Mesenchymal stem cell (in vitro differentiated cells and primary cell): Measurements from ENCODE around the gene ACSS1.

Experiments used
- DNase-seq: peaks from one replicate; pipeline ENCODE4 v3.0.0-alpha.2; 2013
- H2AFZ ChIP-seq: one replicate; pipeline ENCODE4 v1.6.1; 2013; ENCODE audit warnings: low read depth, mild to moderate bottlenecking, control low read depth, inconsistent platforms, low read length, moderate library complexity
- H2AK5ac ChIP-seq: 2 replicates; pipeline ENCODE4 v1.6.1; 2013; ENCODE audit warnings: low read length, moderate library complexity, mild to moderate bottlenecking, inconsistent platforms; ENCODE audit not compliant: severe bottlenecking
- H2BK120ac ChIP-seq: one replicate; pipeline ENCODE4 v1.6.1; 2013; ENCODE audit warnings: low read depth, mild to moderate bottlenecking, inconsistent platforms, low read length, moderate library complexity
- H2BK12ac ChIP-seq, 2 experiments: one replicate each; pipeline ENCODE4 v1.6.1; 2013; ENCODE audit warnings: inconsistent platforms in 2 of 2, low read length in 2 of 2, mild to moderate bottlenecking in 2 of 2, moderate library complexity in 2 of 2, control low read depth in 1 of 2
- H2BK15ac ChIP-seq: one replicate; pipeline ENCODE4 v1.6.1; 2013; ENCODE audit warnings: mild to moderate bottlenecking, low read depth, inconsistent platforms; ENCODE audit not compliant: poor library complexity, severe bottlenecking
- H2BK5ac ChIP-seq: 2 replicates; pipeline ENCODE4 v1.6.1; 2013; ENCODE audit warnings: low read depth, mild to moderate bottlenecking, low read length, control low read depth, inconsistent platforms; ENCODE audit not compliant: poor library complexity, severe bottlenecking
- H3K14ac ChIP-seq, 2 experiments: one replicate each; pipeline ENCODE4 v1.6.1; 2013; ENCODE audit warnings: inconsistent platforms in 2 of 2, low read length in 2 of 2, control low read depth in 1 of 2, mild to moderate bottlenecking in 1 of 2, moderate library complexity in 1 of 2
- H3K18ac ChIP-seq, 2 experiments: one replicate each; pipeline ENCODE4 v1.6.1; 2013; ENCODE audit warnings: inconsistent platforms in 2 of 2, low read length in 2 of 2, control low read depth in 1 of 2, low read depth in 1 of 2, mild to moderate bottlenecking in 1 of 2
- H3K23ac ChIP-seq, 2 experiments: one replicate each; pipeline ENCODE4 v1.6.1; 2013; ENCODE audit warnings: inconsistent platforms in 2 of 2, low read length in 2 of 2, mild to moderate bottlenecking in 2 of 2, moderate library complexity in 2 of 2, control low read depth in 1 of 2
- H3K27ac ChIP-seq: 2 replicates; pipeline ENCODE4 v1.5.1; 2013; ENCODE audit warnings: mild to moderate bottlenecking, moderate library complexity, low read length, control low read depth, inconsistent platforms; ENCODE audit not compliant: poor library complexity, severe bottlenecking
- H3K27me3 ChIP-seq, 2 experiments: 2 replicates each; pipeline versions ENCODE4 v1.6.1 to v1.7.0; 2013; ENCODE audit warnings: low read length in 2 of 2, mild to moderate bottlenecking in 2 of 2, moderate library complexity in 2 of 2, control low read depth in 1 of 2, inconsistent platforms in 1 of 2; ENCODE audit not compliant: control insufficient read depth in 1 of 2, insufficient read depth in 1 of 2
- H3K36me3 ChIP-seq, 2 experiments: 2 replicates each; pipeline versions ENCODE4 v1.6.1 to v1.7.0; 2013; ENCODE audit warnings: low read length in 2 of 2, control low read depth in 1 of 2, inconsistent platforms in 1 of 2, low read depth in 1 of 2, mild to moderate bottlenecking in 1 of 2; ENCODE audit not compliant: insufficient read depth in 2 of 2, control insufficient read depth in 1 of 2
- H3K4ac ChIP-seq, 2 experiments: one replicate each; pipeline ENCODE4 v1.6.1; 2013; ENCODE audit warnings: inconsistent platforms in 2 of 2, low read length in 2 of 2, mild to moderate bottlenecking in 2 of 2, moderate library complexity in 2 of 2, control low read depth in 1 of 2, low read depth in 1 of 2
- H3K4me1 ChIP-seq: 2 replicates; pipeline ENCODE4 v1.6.1; 2013; ENCODE audit warnings: low read depth, low read length, control low read depth; ENCODE audit not compliant: control insufficient read depth, insufficient read depth
- H3K4me2 ChIP-seq: 2 replicates; pipeline ENCODE4 v1.6.1; 2013; ENCODE audit warnings: low read length, mild to moderate bottlenecking, inconsistent platforms; ENCODE audit not compliant: poor library complexity, severe bottlenecking
- H3K4me3 ChIP-seq, 2 experiments: 2 replicates each; pipeline versions ENCODE4 v1.5.1 to v1.7.0; 2013; ENCODE audit warnings: low read length in 2 of 2, mild to moderate bottlenecking in 2 of 2, control low read depth in 1 of 2, low read depth in 1 of 2; ENCODE audit not compliant: insufficient read depth in 1 of 2
- H3K79me1 ChIP-seq: replicated peaks from 2 replicates; pipeline ENCODE4 v1.6.1; 2013; ENCODE audit warnings: mild to moderate bottlenecking, control low read depth, low read length, inconsistent platforms; ENCODE audit not compliant: poor library complexity, severe bottlenecking
- H3K9ac ChIP-seq: 2 replicates; pipeline ENCODE4 v1.7.0; 2013; ENCODE audit warnings: mild to moderate bottlenecking, low read length, moderate library complexity
- H3K9me3 ChIP-seq: 2 replicates; pipeline ENCODE4 v1.7.0; 2013; ENCODE audit warnings: mild to moderate bottlenecking, low read length; ENCODE audit not compliant: control insufficient read depth
- H4K8ac ChIP-seq: one replicate; pipeline ENCODE4 v1.6.1; 2013; ENCODE audit warnings: inconsistent platforms, mild to moderate bottlenecking, low read length, moderate library complexity
- H4K91ac ChIP-seq: one replicate; pipeline ENCODE4 v1.6.1; 2013; ENCODE audit warnings: mild to moderate bottlenecking, low read length, inconsistent platforms
- WGBS: methylation state at CpG from one replicate; pipeline ENCODE4 v1.1.7; 2013; ENCODE audit warnings: mixed read lengths; 5-methylcytosine and 5-hydroxymethylcytosine counted together

ACSS1 gene

GRCh38 chr20:25088267-25088666 is 30.3 kb upstream of the ACSS1 start:
- Histone ChIP-seq H3K4me3 (no peak overlapping the region), H3K4me2 (no peak overlapping the region)

GRCh38 chr20:25087186-25087929 is 29.4 kb upstream of the ACSS1 start:
- H3K4me3 ChIP-seq = no peak overlapping the region
- H4K8ac ChIP-seq = no peak overlapping the region
- no peak overlapping the region for H3K23ac ChIP-seq
- H2AK5ac ChIP-seq = no peak overlapping the region
- H3K27me3 ChIP-seq = peaks cover 94 to 100% of the 10 kb centered on the region in 2 experiments
- no peaks in the 10 kb centered on the region for H3K36me3 ChIP-seq
- DNase-seq = no peak
- H3K4ac ChIP-seq = no peak overlapping the region
- no peak overlapping the region for H2BK120ac ChIP-seq
- no peak overlapping the region for H3K18ac ChIP-seq
- H2BK15ac ChIP-seq = no peak overlapping the region
- H3K4me1 ChIP-seq = peaks cover 3% of the 10 kb centered on the region
- H2AFZ ChIP-seq = no peak overlapping the region
- no peak overlapping the region for H3K9ac ChIP-seq
- H3K14ac ChIP-seq = no peak overlapping the region
- H3K4me2 ChIP-seq = no peak overlapping the region
- H2BK12ac ChIP-seq = no peak overlapping the region
- no peaks in the 10 kb centered on the region for H3K9me3 ChIP-seq
- H3K27ac ChIP-seq = no peak overlapping the region
- no peak overlapping the region for H4K91ac ChIP-seq
- WGBS = 62% methylated on average over 2 of the region's 4 CpGs
- H3K79me1 ChIP-seq = no peaks in the 10 kb centered on the region
- no peak overlapping the region for H2BK5ac ChIP-seq

More at GRCh38 chr20:25088267-25088666, 30.3 kb upstream of the ACSS1 start:
- WGBS = 62% methylated on average over 5 of the region's 6 CpGs
- Histone ChIP-seq H3K4ac (no peak overlapping the region), H4K91ac (no peak overlapping the region), H2BK15ac (no peak overlapping the region), H3K23ac (no peak overlapping the region), H4K8ac (no peak overlapping the region), H3K14ac (no peak overlapping the region), H2BK5ac (no peak overlapping the region), H3K27me3 (peaks cover 85 to 95% of the 10 kb centered on the region in 2 experiments), H3K36me3 (no peaks in the 10 kb centered on the region), H3K79me1 (no peaks in the 10 kb centered on the region), H2AFZ (no peak overlapping the region), H3K9me3 (no peaks in the 10 kb centered on the region), H2BK12ac (no peak overlapping the region), H3K9ac (no peak overlapping the region), H2BK120ac (no peak overlapping the region), H3K27ac (no peak overlapping the region), H3K18ac (no peak overlapping the region), H3K4me1 (peaks cover under 1% of the 10 kb centered on the region), H2AK5ac (no peak overlapping the region)
- no peak for DNase-seq

GRCh38 chr20:25085756-25086495 is 28.0 kb upstream of the ACSS1 start:
- H3K27ac ChIP-seq = no peak overlapping the region
- no peaks in the 10 kb centered on the region for H3K79me1 ChIP-seq
- H4K8ac ChIP-seq = no peak overlapping the region
- H3K4me2 ChIP-seq = no peak overlapping the region
- no peak overlapping the region for H4K91ac ChIP-seq
- H3K9ac ChIP-seq = no peak overlapping the region
- H2AK5ac ChIP-seq = no peak overlapping the region
- H2BK5ac ChIP-seq = no peak overlapping the region
- no peak overlapping the region for H3K23ac ChIP-seq
- peaks cover 95 to 99% of the 10 kb centered on the region in 2 experiments for H3K27me3 ChIP-seq
- no peaks in the 10 kb centered on the region for H3K36me3 ChIP-seq
- H3K4me1 ChIP-seq = peaks cover 12% of the 10 kb centered on the region
- H3K4me3 ChIP-seq = no peak overlapping the region
- no peak overlapping the region for H3K14ac ChIP-seq
- H3K9me3 ChIP-seq = no peaks in the 10 kb centered on the region
- no peak overlapping the region for H2BK120ac ChIP-seq
- no peak for DNase-seq
- H2AFZ ChIP-seq = no peak overlapping the region
- H2BK12ac ChIP-seq = no peak overlapping the region
- no peak overlapping the region for H3K4ac ChIP-seq
- H2BK15ac ChIP-seq = no peak overlapping the region
- 68% methylated on average over 10 of the region's 10 CpGs for WGBS
- H3K18ac ChIP-seq = no peak overlapping the region

- no peak overlapping the region for H3K18ac ChIP-seq
Measured at GRCh38 chr20:25084626-25085187, 26.8 kb upstream of the ACSS1 start.

More at GRCh38 chr20:25084626-25085187, 26.8 kb upstream of the ACSS1 start:
- Histone ChIP-seq H3K9ac (no peak overlapping the region), H3K9me3 (no peaks in the 10 kb centered on the region), H4K8ac (no peak overlapping the region), H2AK5ac (no peak overlapping the region), H3K36me3 (no peaks in the 10 kb centered on the region), H3K23ac (no peak overlapping the region), H3K4me1 (peaks cover 12% of the 10 kb centered on the region), H2BK15ac (no peak overlapping the region), H3K79me1 (no peaks in the 10 kb centered on the region), H2BK5ac (no peak overlapping the region), H2BK12ac (no peak overlapping the region), H3K4me2 (no peak overlapping the region), H2AFZ (no peak overlapping the region), H3K4ac (no peak overlapping the region), H3K4me3 (no peak overlapping the region), H4K91ac (no peak overlapping the region), H2BK120ac (no peak overlapping the region), H3K27ac (no peak overlapping the region), H3K14ac (no peak overlapping the region), H3K27me3 (peaks cover 92 to 99% of the 10 kb centered on the region in 2 experiments)
- WGBS = 17% methylated on average over 36 of the region's 36 CpGs
- no peak for DNase-seq
